Measurements from ENCODE around the gene RNASE1. TPM values are rescaled to one million over a fixed set of nuclear protein-coding genes. Genes with fewer than 3 reads are reported as not detected.

RNASE1 gene
- total and polyA plus RNA-seq, 2 donors (not counting 1 experiment from before 2014, with no cell fraction given) = 0.25 to 0.81 TPM

DNA sequence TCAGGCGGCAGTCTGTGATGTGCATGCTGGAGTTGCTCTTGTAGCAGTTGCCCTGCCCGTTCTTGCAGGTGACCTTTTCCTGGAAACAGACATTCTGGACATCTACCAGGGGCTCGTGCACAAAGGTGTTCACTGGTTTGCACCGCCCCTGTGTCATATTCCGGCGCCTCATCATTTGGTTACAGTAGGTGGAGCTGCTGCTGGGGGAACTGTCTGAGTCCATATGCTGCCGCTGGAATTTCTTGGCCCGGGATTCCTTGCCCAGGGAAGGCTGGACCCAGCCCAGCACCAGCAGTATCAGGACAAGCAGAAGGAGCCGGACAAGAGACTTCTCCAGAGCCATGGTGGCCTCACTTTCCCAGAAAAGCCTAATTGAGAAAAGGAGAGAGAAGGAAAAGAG, 918 bp downstream of the RNASE1 start:
- ChIA-PET POLR2A (interaction anchor here (0.6 kb wide), 1 partner anchor 642 kb away, joined by 9 read pairs; no protein-coding TSS in a partner anchor), CTCF (no interaction called here)
- Histone ChIP-seq H4K20me1 (ENCODE audit: control insufficient read depth, insufficient read depth, low read length, poor library complexity, severe bottlenecking) (no peaks in the 10 kb centered on the region), H3K4me2 (replicated peaks; ENCODE audit: low read depth, low read length, poor library complexity, severe bottlenecking) (no peak overlapping the region), H3K4me3 (ENCODE audit: control extremely low read depth in 1 of 5, extremely low read depth in 1 of 5, insufficient read depth in 1 of 5, low read depth in 2 of 5, low read length in 4 of 5) (no peak overlapping the region), H3K27me3 (replicated peaks in 1 of 4; ENCODE audit: control extremely low read depth in 1 of 4, control insufficient read depth in 3 of 4, insufficient read depth in 4 of 4, low read length in 3 of 4) (no peaks in the 10 kb centered on the region), H3K9me3 (ENCODE audit: control extremely low read depth in 1 of 3, control insufficient read depth in 2 of 3, insufficient read depth in 1 of 3, low read length in 2 of 3) (no peaks in the 10 kb centered on the region), H3K4me1 (ENCODE audit: control insufficient read depth in 2 of 2, insufficient read depth in 2 of 2, low read length in 2 of 2) (peaks cover 34 to 35% of the 10 kb centered on the region in 2 donors), H3K36me3 (replicated peaks in 1 of 2; ENCODE audit: control extremely low read depth in 1 of 2, control insufficient read depth in 1 of 2, extremely low read depth in 1 of 2, insufficient read depth in 2 of 2, low read length in 1 of 2) (no peaks in the 10 kb centered on the region), H2AFZ (ENCODE audit: insufficient read depth, low read depth, low read length, poor library complexity, severe bottlenecking) (peak overlapping the region; percentile 3), H3K9ac (ENCODE audit: low read length) (no peak overlapping the region), H3K79me2 (ENCODE audit: control insufficient read depth, insufficient read depth, low read length) (no peaks in the 10 kb centered on the region), H3K27ac (ENCODE audit: low read length in 2 of 2) (no peak overlapping the region)
- DNase-seq = no peak
- ATAC-seq (ENCODE audit: low read depth) = no peak
- H3K27ac Mint-ChIP-seq = no peak overlapping the region
- WGBS (ENCODE audit: insufficient coverage) = 91% methylated on average over 8 of the region's 9 CpGs
- TF ChIP-seq EZH2 (IDR thresholded peaks at IDR 0.05; ENCODE audit: borderline replicate concordance, insufficient read depth, low read depth, low read length, poor library complexity, severe bottlenecking) = no peak
- TF ChIP-seq, protein P1, sequence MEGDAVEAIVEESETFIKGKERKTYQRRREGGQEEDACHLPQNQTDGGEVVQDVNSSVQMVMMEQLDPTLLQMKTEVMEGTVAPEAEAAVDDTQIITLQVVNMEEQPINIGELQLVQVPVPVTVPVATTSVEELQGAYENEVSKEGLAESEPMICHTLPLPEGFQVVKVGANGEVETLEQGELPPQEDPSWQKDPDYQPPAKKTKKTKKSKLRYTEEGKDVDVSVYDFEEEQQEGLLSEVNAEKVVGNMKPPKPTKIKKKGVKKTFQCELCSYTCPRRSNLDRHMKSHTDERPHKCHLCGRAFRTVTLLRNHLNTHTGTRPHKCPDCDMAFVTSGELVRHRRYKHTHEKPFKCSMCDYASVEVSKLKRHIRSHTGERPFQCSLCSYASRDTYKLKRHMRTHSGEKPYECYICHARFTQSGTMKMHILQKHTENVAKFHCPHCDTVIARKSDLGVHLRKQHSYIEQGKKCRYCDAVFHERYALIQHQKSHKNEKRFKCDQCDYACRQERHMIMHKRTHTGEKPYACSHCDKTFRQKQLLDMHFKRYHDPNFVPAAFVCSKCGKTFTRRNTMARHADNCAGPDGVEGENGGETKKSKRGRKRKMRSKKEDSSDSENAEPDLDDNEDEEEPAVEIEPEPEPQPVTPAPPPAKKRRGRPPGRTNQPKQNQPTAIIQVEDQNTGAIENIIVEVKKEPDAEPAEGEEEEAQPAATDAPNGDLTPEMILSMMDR (IDR thresholded peaks at IDR 0.05) = no peak
- intact Hi-C loops (cut with micrococcal nuclease) = no loop called here
- H3K4me3 Mint-ChIP-seq = no peak overlapping the region
- H3K4me1 Mint-ChIP-seq = peaks cover 31% of the 10 kb centered on the region
- no peaks in the 10 kb centered on the region for H3K9me3 Mint-ChIP-seq (ENCODE audit: insufficient read depth)
- H3K27me3 Mint-ChIP-seq = peaks cover under 1% of the 10 kb centered on the region

DNA sequence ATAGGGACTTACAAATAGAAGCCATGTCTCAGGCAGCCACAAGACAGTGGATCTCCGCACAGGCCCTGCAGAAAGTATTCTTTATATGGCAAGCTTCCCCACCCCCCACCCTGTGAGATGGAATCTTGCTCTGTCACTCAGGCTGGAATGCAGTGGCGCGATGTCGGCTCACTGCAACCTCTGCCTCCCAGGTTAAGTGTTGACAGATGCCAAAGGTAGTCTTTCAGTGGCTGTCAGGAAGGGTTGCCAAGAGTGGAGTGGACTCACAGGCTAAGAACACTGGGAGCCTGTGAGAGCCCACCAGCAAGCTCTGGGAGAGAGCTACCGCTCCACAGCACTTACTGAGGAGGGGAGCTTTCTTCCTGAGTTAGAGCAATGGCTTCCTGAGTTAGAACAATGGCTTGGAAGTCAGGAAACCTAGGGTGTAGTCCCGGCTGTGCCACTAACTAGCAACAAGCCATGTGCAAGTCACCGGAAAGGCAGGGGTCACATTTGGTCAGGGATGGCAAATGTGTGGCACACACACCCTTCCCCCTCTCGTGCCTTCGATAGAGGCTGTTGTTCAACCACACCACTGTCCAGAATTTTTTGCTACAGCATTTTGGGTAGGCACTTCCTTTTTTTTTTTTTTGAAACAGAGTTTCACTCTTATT, 2.6 kb downstream of the RNASE1 start:
- Histone ChIP-seq H3K9ac (ENCODE audit: low read length) (peak overlapping the region; percentile 4), H3K4me1 (ENCODE audit: control insufficient read depth in 2 of 2, insufficient read depth in 2 of 2, low read length in 2 of 2) (peaks cover 34 to 35% of the 10 kb centered on the region in 2 donors), H4K20me1 (ENCODE audit: control insufficient read depth, insufficient read depth, low read length, poor library complexity, severe bottlenecking) (no peaks in the 10 kb centered on the region), H3K9me3 (ENCODE audit: control extremely low read depth in 1 of 3, control insufficient read depth in 2 of 3, insufficient read depth in 1 of 3, low read length in 2 of 3) (no peaks in the 10 kb centered on the region), H3K4me3 (ENCODE audit: control extremely low read depth in 1 of 5, extremely low read depth in 1 of 5, insufficient read depth in 1 of 5, low read depth in 2 of 5, low read length in 4 of 5) (peak overlapping the region in 2 of 5 experiments; percentile 2 to 3), H3K36me3 (replicated peaks in 1 of 2; ENCODE audit: control extremely low read depth in 1 of 2, control insufficient read depth in 1 of 2, extremely low read depth in 1 of 2, insufficient read depth in 2 of 2, low read length in 1 of 2) (no peaks in the 10 kb centered on the region), H2AFZ (ENCODE audit: insufficient read depth, low read depth, low read length, poor library complexity, severe bottlenecking) (peak overlapping the region; percentile 61), H3K27ac (ENCODE audit: low read length in 2 of 2) (no peak overlapping the region), H3K27me3 (replicated peaks in 1 of 4; ENCODE audit: control extremely low read depth in 1 of 4, control insufficient read depth in 3 of 4, insufficient read depth in 4 of 4, low read length in 3 of 4) (no peaks in the 10 kb centered on the region), H3K79me2 (ENCODE audit: control insufficient read depth, insufficient read depth, low read length) (no peaks in the 10 kb centered on the region), H3K4me2 (replicated peaks; ENCODE audit: low read depth, low read length, poor library complexity, severe bottlenecking) (peak overlapping the region; percentile 36)
- peak; percentile 35 for DNase-seq
- ATAC-seq (ENCODE audit: low read depth) = peak; percentile 41
- 17% methylated on average over 6 of the region's 9 CpGs for WGBS (ENCODE audit: insufficient coverage)
- H3K4me1 Mint-ChIP-seq = peaks cover 31% of the 10 kb centered on the region
- H3K4me3 Mint-ChIP-seq = peak overlapping the region; percentile 29
- no peaks in the 10 kb centered on the region for H3K27me3 Mint-ChIP-seq
- no peaks in the 10 kb centered on the region for H3K9me3 Mint-ChIP-seq (ENCODE audit: insufficient read depth)
- ChIA-PET CTCF (interaction anchor here (1.2 to 1.4 kb wide), 2 partner anchors 46 to 58 kb away, joined by 3 to 9 read pairs; no protein-coding TSS in a partner anchor), POLR2A (interaction anchor here (0.5 to 0.9 kb wide), 2 partner anchors 11 to 25 kb away, joined by 3 read pairs; no protein-coding TSS in a partner anchor)
- peak overlapping the region; percentile 32 for H3K27ac Mint-ChIP-seq
- intact Hi-C loops (cut with micrococcal nuclease) = no loop called here
- TF ChIP-seq, protein P1 (IDR thresholded peaks at IDR 0.05) = no peak
- no peak for TF ChIP-seq EZH2 (IDR thresholded peaks at IDR 0.05; ENCODE audit: borderline replicate concordance, insufficient read depth, low read depth, low read length, poor library complexity, severe bottlenecking)

All from B cell (primary cell).